Upper lobe of left lung (tissue), 6 donors: ENCODE measurements around the gene LRP8. TPM values are rescaled to one million over a fixed set of nuclear protein-coding genes. Genes with fewer than 3 reads are reported as not detected.

Experiments used
- ATAC-seq, 2 donors: fragments of 200-7000 bp; cut with Tn5 transposase; one replicate each; pipeline ENCODE4 v1.9.1; 2022; ENCODE audit warnings: mild to moderate bottlenecking in 2 of 2, moderate library complexity in 2 of 2; ENCODE audit not compliant: low FRiP score in 2 of 2
- DNase-seq, 2 donors: peaks; one replicate each; pipeline ENCODE4 v3.0.0-alpha.2; 2019 to 2020
- H3K27ac ChIP-seq, 4 donors: fragments of 200-600 bp; sonication (generic); one replicate each; pipeline ENCODE4 v1.5.1; 2016 to 2019
- H3K27me3 ChIP-seq, 4 donors: fragments of 200-600 bp; sonication (generic); one replicate each; pipeline ENCODE4 v1.5.1; 2017 to 2019
- H3K36me3 ChIP-seq, 4 donors: fragments of 200-600 bp; sonication (generic); one replicate each; pipeline ENCODE4 v1.5.1; 2016 to 2019
- H3K4me1 ChIP-seq, 4 donors: fragments of 200-600 bp; sonication (generic); one replicate each; pipeline ENCODE4 v1.5.1; 2018 to 2019
- H3K4me3 ChIP-seq, 4 donors: fragments of 200-600 bp; sonication (generic); one replicate each; pipeline ENCODE4 v1.5.1; 2017 to 2019; ENCODE audit warnings: mild to moderate bottlenecking in 2 of 4, moderate library complexity in 1 of 4
- H3K9me3 ChIP-seq, 4 donors: fragments of 200-600 bp; sonication (generic); one replicate each; pipeline ENCODE4 v1.5.1; 2018 to 2019
- EP300 ChIP-seq, 4 donors: sonication (generic); formaldehyde crosslinking; IDR thresholded peaks; one replicate each; pipeline ENCODE4 v1.5.1; 2017; ENCODE audit warnings: antibody characterized with exemption in 4 of 4, control low read depth in 2 of 4
- POLR2A ChIP-seq, 4 donors: fragments of 450-650 bp; IDR thresholded peaks; one replicate each; pipeline ENCODE4 v1.5.1; 2016 to 2017; ENCODE audit warnings: antibody characterized with exemption in 4 of 4, mild to moderate bottlenecking in 2 of 4
- POLR2AphosphoS5 ChIP-seq, 2 donors: sonication (generic); formaldehyde crosslinking; IDR thresholded peaks; one replicate each; pipeline ENCODE4 v1.5.1; 2017; ENCODE audit warnings: antibody characterized with exemption in 2 of 2
- WGBS, 2 donors: methylation state at CpG; one replicate each; pipeline ENCODE4 v1.1.5; 2017 to 2018; 5-methylcytosine and 5-hydroxymethylcytosine counted together
- total RNA-seq, 6 donors: library from RNA; depleted of rRNA in 4 of 6; stranded (reverse); fragments of >200 nt in 4 of 6; gene quantifications; one replicate each; pipeline versions ENCODE4 v1.1.0 to v1.2.1, GENCODE V29; 2016 to 2021
- TF ChIP-seq, protein P1 (sequence below), 6 experiments: fragments of 450-650 bp in 4 of 6; fragments of 200-600 bp in 2 of 6; sonication (generic) in 2 of 6; IDR thresholded peaks; one replicate each; pipeline ENCODE4 v1.5.1; 2016 to 2019; ENCODE audit warnings: antibody characterized with exemption in 6 of 6
- donor health status: DM: no; HTN: no; CAD: no; lungs with moderate emphysema.
- donor health status: DM: no; HTN: yes; CAD: no; lungs with severe emphysema.

The LRP8 gene
- total RNA-seq, 6 donors from 2014 or later, result 4.6 to 23.0 (median 11.1) TPM

DNA sequence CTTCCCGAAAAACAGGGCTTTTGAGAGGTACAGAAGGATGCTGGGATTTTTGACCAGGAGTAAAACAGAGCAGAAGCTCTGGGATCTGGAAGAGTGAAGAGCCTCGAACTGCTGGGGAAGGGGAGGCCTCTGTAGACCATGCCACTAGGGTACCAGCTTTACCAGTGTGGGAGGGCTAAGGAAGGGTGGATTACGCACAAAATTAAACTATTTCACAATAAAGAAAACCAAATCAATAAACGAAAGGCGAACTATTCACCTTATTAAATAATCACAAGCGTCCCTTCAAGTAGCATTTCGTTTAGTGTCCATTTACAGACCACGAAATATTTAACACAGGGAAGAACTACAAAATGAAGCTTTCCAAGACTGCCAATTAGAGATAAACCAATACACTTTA, 108.2 kb downstream of the LRP8 start:
- no peak for TF ChIP-seq EP300 (IDR thresholded peaks at IDR 0.05)
- TF ChIP-seq, protein P1, sequence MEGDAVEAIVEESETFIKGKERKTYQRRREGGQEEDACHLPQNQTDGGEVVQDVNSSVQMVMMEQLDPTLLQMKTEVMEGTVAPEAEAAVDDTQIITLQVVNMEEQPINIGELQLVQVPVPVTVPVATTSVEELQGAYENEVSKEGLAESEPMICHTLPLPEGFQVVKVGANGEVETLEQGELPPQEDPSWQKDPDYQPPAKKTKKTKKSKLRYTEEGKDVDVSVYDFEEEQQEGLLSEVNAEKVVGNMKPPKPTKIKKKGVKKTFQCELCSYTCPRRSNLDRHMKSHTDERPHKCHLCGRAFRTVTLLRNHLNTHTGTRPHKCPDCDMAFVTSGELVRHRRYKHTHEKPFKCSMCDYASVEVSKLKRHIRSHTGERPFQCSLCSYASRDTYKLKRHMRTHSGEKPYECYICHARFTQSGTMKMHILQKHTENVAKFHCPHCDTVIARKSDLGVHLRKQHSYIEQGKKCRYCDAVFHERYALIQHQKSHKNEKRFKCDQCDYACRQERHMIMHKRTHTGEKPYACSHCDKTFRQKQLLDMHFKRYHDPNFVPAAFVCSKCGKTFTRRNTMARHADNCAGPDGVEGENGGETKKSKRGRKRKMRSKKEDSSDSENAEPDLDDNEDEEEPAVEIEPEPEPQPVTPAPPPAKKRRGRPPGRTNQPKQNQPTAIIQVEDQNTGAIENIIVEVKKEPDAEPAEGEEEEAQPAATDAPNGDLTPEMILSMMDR (IDR thresholded peaks at IDR 0.05), result no peak
- TF ChIP-seq POLR2AphosphoS5 (IDR thresholded peaks at IDR 0.05), result no peak
- no peak for TF ChIP-seq POLR2A (IDR thresholded peaks at IDR 0.05)
- peak overlapping the region; percentile 90 to 100 (median 96) for H3K27ac ChIP-seq

DNA sequence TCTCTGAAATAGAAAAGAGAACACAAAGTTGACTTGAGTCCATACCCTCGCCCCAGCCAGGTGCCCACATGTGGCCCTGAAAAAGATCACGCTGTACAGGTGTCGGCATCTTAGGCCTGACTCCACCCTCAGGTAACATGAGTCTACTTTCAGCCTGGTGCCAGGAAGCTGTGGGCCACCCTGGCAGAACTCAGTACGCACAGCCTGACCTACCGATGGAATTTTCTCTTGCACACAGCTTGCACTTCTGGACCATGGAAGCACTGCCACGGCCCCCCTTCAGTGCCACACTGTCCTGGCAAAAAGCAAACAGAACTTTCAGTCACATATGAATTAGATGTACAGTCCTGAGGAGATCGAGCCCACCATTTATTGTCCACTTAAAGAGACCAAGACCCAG, 109.7 kb downstream of the LRP8 start:
- 74 to 95% methylated on average over 3 to 7 of the region's 7 CpGs for WGBS, 2 donors
- H3K27ac ChIP-seq, result no peak overlapping the region
- H3K4me1 ChIP-seq, result peaks cover 8 to 17% (median 15%) of the 10 kb centered on the region in 4 donors
- H3K4me3 ChIP-seq, result no peak overlapping the region
- no peaks in the 10 kb centered on the region for H3K27me3 ChIP-seq
- no peaks in the 10 kb centered on the region for H3K9me3 ChIP-seq
- no peak for TF ChIP-seq EP300 (IDR thresholded peaks at IDR 0.05)
- TF ChIP-seq, protein P1 (IDR thresholded peaks at IDR 0.05), result no peak
- no peak for TF ChIP-seq POLR2AphosphoS5 (IDR thresholded peaks at IDR 0.05)
- no peak for TF ChIP-seq POLR2A (IDR thresholded peaks at IDR 0.05)
- no peak for ATAC-seq
- DNase-seq, result no peak
- H3K36me3 ChIP-seq, result peaks cover 3 to 53% (median 27%) of the 10 kb centered on the region in 4 donors

More for the DNA sequence above, 108.2 kb downstream of the LRP8 start:
- no peaks in the 10 kb centered on the region for H3K9me3 ChIP-seq
- peaks cover 0 to 38% (median 14%) of the 10 kb centered on the region in 4 donors for H3K36me3 ChIP-seq
- H3K27me3 ChIP-seq, result no peaks in the 10 kb centered on the region
- 22 to 33% methylated on average over 8 of the region's 8 CpGs for WGBS, 2 donors
- ATAC-seq (no peak), DNase-seq (no peak)
- peaks cover 8 to 17% (median 15%) of the 10 kb centered on the region in 4 donors for H3K4me1 ChIP-seq
- peak overlapping the region; percentile 59 to 85 (median 72) for H3K4me3 ChIP-seq

DNA sequence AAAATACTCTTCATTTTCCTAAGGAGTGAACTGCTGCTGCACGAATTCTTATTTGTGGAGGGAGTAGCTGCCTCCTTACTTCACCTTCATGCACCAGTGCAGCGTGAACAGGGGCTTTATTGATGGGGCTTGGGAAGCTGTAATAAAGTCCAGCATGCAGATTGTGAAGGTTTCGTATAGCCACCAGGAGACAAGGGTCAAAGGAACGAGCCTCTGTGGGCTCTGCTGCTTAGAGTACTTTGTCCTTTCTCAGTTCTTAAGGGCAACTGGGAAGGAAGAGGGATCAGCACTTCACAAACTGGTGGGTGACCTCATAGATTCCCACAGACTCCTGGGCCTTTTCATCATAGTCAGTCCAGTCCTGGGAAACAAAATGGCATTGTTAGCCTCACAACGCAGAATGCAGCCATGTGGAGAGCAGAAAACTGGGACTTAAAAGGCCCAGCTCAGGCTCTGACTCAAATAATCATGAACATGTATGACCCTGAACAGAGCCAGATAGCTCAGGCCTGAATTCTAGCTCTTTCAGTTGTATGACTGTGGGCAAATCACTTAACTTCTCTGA, 113.4 kb downstream of the LRP8 start:
- H3K4me3 ChIP-seq, result no peak overlapping the region
- H3K27ac ChIP-seq, result no peak overlapping the region
- peaks cover 3 to 6% (median 5%) of the 10 kb centered on the region in 4 donors for H3K4me1 ChIP-seq
- H3K9me3 ChIP-seq, result no peaks in the 10 kb centered on the region
- ATAC-seq (no peak), DNase-seq (no peak)
- peaks cover 20 to 88% (median 56%) of the 10 kb centered on the region in 4 donors for H3K36me3 ChIP-seq
- WGBS, 2 donors, result 81 to 87% methylated on average over 5 of the region's 5 CpGs
- TF ChIP-seq POLR2AphosphoS5 (IDR thresholded peaks at IDR 0.05), result no peak
- TF ChIP-seq, protein P1 (IDR thresholded peaks at IDR 0.05), result no peak
- TF ChIP-seq EP300 (IDR thresholded peaks at IDR 0.05), result no peak
- TF ChIP-seq POLR2A (IDR thresholded peaks at IDR 0.05), result no peak
- no peaks in the 10 kb centered on the region for H3K27me3 ChIP-seq

DNA sequence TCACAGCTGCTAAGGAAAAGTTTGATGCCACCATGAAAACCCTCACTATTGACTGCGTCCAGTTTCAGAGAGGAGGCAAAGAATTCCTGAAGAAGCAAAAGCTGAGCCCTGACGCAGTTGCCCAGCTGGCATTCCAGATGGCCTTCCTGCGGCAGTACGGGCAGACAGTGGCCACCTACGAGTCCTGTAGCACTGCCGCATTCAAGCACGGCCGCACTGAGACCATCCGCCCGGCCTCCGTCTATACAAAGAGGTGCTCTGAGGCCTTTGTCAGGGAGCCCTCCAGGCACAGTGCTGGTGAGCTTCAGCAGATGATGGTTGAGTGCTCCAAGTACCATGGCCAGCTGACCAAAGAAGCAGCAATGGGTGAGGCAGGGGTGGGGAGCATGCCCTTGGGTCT, 116.9 kb downstream of the LRP8 start:
- H3K27ac ChIP-seq, result no peak overlapping the region
- H3K9me3 ChIP-seq, result peaks cover 0 to 6% (median 2%) of the 10 kb centered on the region in 4 donors
- ATAC-seq, result no peak
- no peaks in the 10 kb centered on the region for H3K27me3 ChIP-seq
- TF ChIP-seq, protein P1 (IDR thresholded peaks at IDR 0.05), result no peak
- TF ChIP-seq POLR2A (IDR thresholded peaks at IDR 0.05), result no peak
- TF ChIP-seq EP300 (IDR thresholded peaks at IDR 0.05), result no peak
- TF ChIP-seq POLR2AphosphoS5 (IDR thresholded peaks at IDR 0.05), result no peak
- WGBS, 2 donors, result 80 to 96% methylated on average over 1 to 11 of the region's 11 CpGs
- H3K4me1 ChIP-seq, result no peaks in the 10 kb centered on the region
- peaks cover 33 to 96% (median 73%) of the 10 kb centered on the region in 4 donors for H3K36me3 ChIP-seq
- no peak overlapping the region for H3K4me3 ChIP-seq
- peak in 1 of 2 donors; percentile 26 for DNase-seq

DNA sequence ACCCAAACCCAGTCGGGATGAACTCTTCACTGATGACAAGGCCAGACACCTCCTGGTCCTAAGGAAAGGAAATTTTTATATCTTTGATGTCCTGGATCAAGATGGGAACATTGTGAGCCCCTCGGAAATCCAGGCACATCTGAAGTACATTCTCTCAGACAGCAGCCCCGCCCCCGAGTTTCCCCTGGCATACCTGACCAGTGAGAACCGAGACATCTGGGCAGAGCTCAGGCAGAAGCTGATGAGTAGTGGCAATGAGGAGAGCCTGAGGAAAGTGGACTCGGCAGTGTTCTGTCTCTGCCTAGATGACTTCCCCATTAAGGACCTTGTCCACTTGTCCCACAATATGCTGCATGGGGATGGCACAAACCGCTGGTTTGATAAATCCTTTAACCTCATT, 117.5 kb downstream of the LRP8 start:
- H3K36me3 ChIP-seq, result peaks cover 33 to 99% (median 76%) of the 10 kb centered on the region in 4 donors
- no peak overlapping the region for H3K27ac ChIP-seq
- no peak overlapping the region for H3K4me3 ChIP-seq
- WGBS, 2 donors, result 91 to 96% methylated on average over 6 to 7 of the region's 7 CpGs
- TF ChIP-seq POLR2AphosphoS5 (IDR thresholded peaks at IDR 0.05) (no peak), EP300 (IDR thresholded peaks at IDR 0.05) (no peak), POLR2A (IDR thresholded peaks at IDR 0.05) (no peak)
- TF ChIP-seq, protein P1 (IDR thresholded peaks at IDR 0.05), result no peak
- H3K9me3 ChIP-seq, result peaks cover 0 to 10% (median 2%) of the 10 kb centered on the region in 4 donors
- ATAC-seq, result no peak
- no peak for DNase-seq
- H3K27me3 ChIP-seq, result no peaks in the 10 kb centered on the region
- H3K4me1 ChIP-seq, result no peaks in the 10 kb centered on the region
